Mesendoderm (in vitro differentiated cells): ENCODE measurements around the gene SIX4.

Experiments used
- DNase-seq: peaks from one replicate; pipeline ENCODE4 v3.0.0; 2013
- H2AK5ac ChIP-seq: 2 replicates; pipeline ENCODE4 v1.6.1; 2013; ENCODE audit warnings: low read length, inconsistent platforms
- H2BK120ac ChIP-seq: 2 replicates; pipeline ENCODE4 v1.6.1; 2013; ENCODE audit warnings: low read depth, mild to moderate bottlenecking, low read length, moderate library complexity, mixed read lengths
- H2BK15ac ChIP-seq: replicated peaks from 2 replicates; pipeline ENCODE4 v1.6.1; 2013; ENCODE audit warnings: low read depth, mild to moderate bottlenecking, moderate library complexity
- H2BK5ac ChIP-seq: 2 replicates; pipeline ENCODE4 v1.6.1; 2013; ENCODE audit warnings: low read length, inconsistent platforms
- H3K18ac ChIP-seq: 2 replicates; pipeline ENCODE4 v1.6.1; 2013; ENCODE audit warnings: mild to moderate bottlenecking, low read length, mixed read lengths
- H3K23ac ChIP-seq: one replicate; pipeline ENCODE4 v1.6.1; 2013; ENCODE audit warnings: low read length
- H3K27ac ChIP-seq: 2 replicates; pipeline ENCODE4 v1.5.1; 2013; ENCODE audit warnings: low read depth, mild to moderate bottlenecking, inconsistent platforms, low read length, moderate library complexity
- H3K27me3 ChIP-seq: 2 replicates; pipeline ENCODE4 v1.6.1; 2013; ENCODE audit warnings: low read length, control low read depth, mild to moderate bottlenecking, inconsistent platforms; ENCODE audit not compliant: insufficient read depth, poor library complexity
- H3K36me3 ChIP-seq: 2 replicates; pipeline ENCODE4 v1.6.1; 2013; ENCODE audit warnings: low read length, inconsistent platforms; ENCODE audit not compliant: control insufficient read depth, insufficient read depth
- H3K4ac ChIP-seq: one replicate; pipeline ENCODE4 v1.6.1; 2013; ENCODE audit warnings: low read depth, mild to moderate bottlenecking, low read length, moderate library complexity
- H3K4me1 ChIP-seq: 2 replicates; pipeline ENCODE4 v1.6.1; 2013; ENCODE audit warnings: low read depth, low read length, inconsistent platforms; ENCODE audit not compliant: control insufficient read depth
- H3K4me2 ChIP-seq: 2 replicates; pipeline ENCODE4 v1.6.1; 2013; ENCODE audit warnings: low read length
- H3K4me3 ChIP-seq: 2 replicates; pipeline ENCODE4 v1.5.1; 2013; ENCODE audit warnings: mild to moderate bottlenecking, low read length
- H3K56ac ChIP-seq: one replicate; pipeline ENCODE4 v1.6.1; 2013; ENCODE audit warnings: low read length
- H3K79me1 ChIP-seq: 2 replicates; pipeline ENCODE4 v1.6.1; 2013; ENCODE audit warnings: low read length, inconsistent platforms
- H3K79me2 ChIP-seq: 2 replicates; pipeline ENCODE4 v1.6.1; 2013; ENCODE audit warnings: mild to moderate bottlenecking, low read length; ENCODE audit not compliant: control insufficient read depth, insufficient read depth
- H3K9ac ChIP-seq: 2 replicates; pipeline ENCODE4 v1.6.1; 2013; ENCODE audit warnings: low read length, inconsistent platforms
- H4K5ac ChIP-seq: one replicate; pipeline ENCODE4 v1.6.1; 2013; ENCODE audit warnings: low read length
- H4K8ac ChIP-seq: one replicate; pipeline ENCODE4 v1.6.1; 2013; ENCODE audit warnings: low read depth, mild to moderate bottlenecking, control low read depth, low read length, moderate library complexity
- WGBS: extraction: QIAGEN DNeasy Blood & Tissue Kit; methylation state at CpG from one replicate; pipeline ENCODE4 v1.1.7; 2013; ENCODE audit warnings: low lambda C conversion rate, missing lambda C conversion rate; ENCODE audit not compliant: insufficient coverage; ENCODE audit errors: extremely low coverage; 5-methylcytosine and 5-hydroxymethylcytosine counted together

The SIX4 gene

DNA sequence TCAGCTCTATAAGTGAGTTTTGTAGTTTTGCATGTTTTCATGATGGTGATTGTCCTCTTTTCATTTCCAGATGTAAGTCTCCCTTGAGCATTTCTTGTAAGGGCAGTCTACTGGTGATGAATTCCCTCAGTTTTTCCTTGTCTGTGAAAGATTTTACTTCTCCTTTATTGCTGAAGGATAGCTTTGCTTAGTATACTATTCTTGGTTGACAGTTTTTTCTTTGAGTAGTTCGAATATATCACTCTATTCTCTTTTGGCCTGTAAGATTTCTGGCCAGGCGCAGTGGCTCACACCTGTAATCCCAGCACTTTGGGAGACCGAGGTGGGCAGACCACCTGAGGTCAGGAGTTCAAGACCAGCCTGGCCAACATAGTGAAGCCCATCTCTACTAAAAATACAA lies 23.6 kb downstream of the SIX4 start:
- H2BK15ac ChIP-seq = no peak overlapping the region
- H2BK120ac ChIP-seq = no peak overlapping the region
- no peak overlapping the region for H2BK5ac ChIP-seq
- WGBS = no CpG with 5 or more reads among the region's 3 CpGs
- H3K23ac ChIP-seq = no peak overlapping the region
- no peak overlapping the region for H2AK5ac ChIP-seq
- no peaks in the 10 kb centered on the region for H3K4me1 ChIP-seq
- no peak overlapping the region for H3K9ac ChIP-seq
- H3K4me2 ChIP-seq = no peak overlapping the region
- H3K79me2 ChIP-seq = no peaks in the 10 kb centered on the region
- no peak overlapping the region for H3K4ac ChIP-seq
- no peak for DNase-seq
- no peaks in the 10 kb centered on the region for H3K79me1 ChIP-seq
- H4K5ac ChIP-seq = no peak overlapping the region
- no peak overlapping the region for H3K4me3 ChIP-seq
- H3K27ac ChIP-seq = no peak overlapping the region
- no peak overlapping the region for H3K56ac ChIP-seq
- H3K27me3 ChIP-seq = no peaks in the 10 kb centered on the region
- no peaks in the 10 kb centered on the region for H3K36me3 ChIP-seq
- H3K18ac ChIP-seq = no peak overlapping the region
- H4K8ac ChIP-seq = no peak overlapping the region

DNA sequence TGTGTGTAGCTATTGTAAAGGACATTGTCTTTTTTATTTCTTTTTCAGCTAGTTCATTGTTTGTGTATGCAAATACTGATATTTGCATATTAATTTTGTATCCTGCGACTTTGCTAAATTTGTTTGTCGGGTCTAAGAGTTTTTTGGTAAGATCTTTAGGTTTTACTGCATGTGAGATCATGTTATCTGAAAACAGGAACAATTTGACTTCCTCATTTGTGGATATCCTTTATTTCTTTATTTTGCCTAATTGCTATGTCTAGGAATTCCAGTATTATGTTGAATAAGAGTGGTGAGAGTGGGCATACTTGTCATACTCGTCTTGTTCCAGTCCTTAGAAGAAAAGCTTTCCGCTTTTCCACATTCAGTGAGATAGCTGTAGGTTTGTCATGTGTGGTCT lies 28.8 kb downstream of the SIX4 start:
- Histone ChIP-seq H3K4ac (no peak overlapping the region), H3K79me2 (no peaks in the 10 kb centered on the region), H3K23ac (no peak overlapping the region), H3K9ac (no peak overlapping the region), H4K8ac (no peak overlapping the region), H2BK15ac (no peak overlapping the region), H3K36me3 (no peaks in the 10 kb centered on the region), H3K56ac (no peak overlapping the region), H2BK120ac (no peak overlapping the region), H2BK5ac (no peak overlapping the region), H3K4me1 (no peaks in the 10 kb centered on the region), H2AK5ac (no peak overlapping the region), H3K4me2 (no peak overlapping the region), H4K5ac (no peak overlapping the region), H3K79me1 (no peaks in the 10 kb centered on the region), H3K4me3 (no peak overlapping the region), H3K18ac (no peak overlapping the region), H3K27ac (no peak overlapping the region), H3K27me3 (no peaks in the 10 kb centered on the region)
- no peak for DNase-seq
- no CpG with 5 or more reads among the region's 4 CpGs for WGBS

DNA sequence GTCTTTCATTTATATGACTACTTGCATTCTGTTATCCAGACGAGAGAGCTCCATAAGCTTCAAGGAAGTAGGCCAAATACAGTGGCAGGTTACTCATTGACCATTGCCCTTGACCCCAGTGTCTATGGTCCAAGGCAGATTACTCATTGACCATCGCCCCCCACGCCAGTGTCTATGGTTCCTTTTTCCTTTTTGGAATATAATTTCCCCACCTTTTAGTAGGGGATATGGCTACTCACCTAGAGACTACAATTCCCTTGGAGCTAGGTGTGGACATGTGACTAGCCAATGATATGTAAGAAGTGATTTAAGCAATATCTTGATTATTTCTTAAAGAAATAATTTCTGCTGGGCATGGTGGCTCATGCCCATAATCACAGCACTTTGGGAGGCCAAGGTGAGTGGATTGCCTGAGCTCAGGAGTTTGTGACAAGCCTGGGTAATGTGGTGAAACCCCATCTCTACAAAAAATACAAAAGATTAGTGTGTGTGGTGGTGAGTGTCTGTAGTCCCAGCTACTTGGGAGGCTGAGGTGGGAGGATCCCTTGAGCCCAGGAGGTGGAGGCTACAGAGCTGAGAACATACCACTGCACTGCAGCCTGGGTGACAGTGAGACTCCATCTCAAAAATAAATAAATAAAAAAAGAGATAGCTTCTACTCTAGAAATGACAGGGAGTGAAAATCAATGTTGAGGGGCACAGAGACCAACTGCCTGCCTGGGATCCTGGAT lies 32.6 kb downstream of the SIX4 start:
- Histone ChIP-seq H2AK5ac (no peak overlapping the region), H3K4ac (no peak overlapping the region), H3K4me1 (no peaks in the 10 kb centered on the region), H3K27ac (no peak overlapping the region), H3K18ac (no peak overlapping the region), H2BK15ac (no peak overlapping the region), H3K36me3 (no peaks in the 10 kb centered on the region), H3K9ac (no peak overlapping the region), H4K5ac (no peak overlapping the region), H4K8ac (no peak overlapping the region), H3K56ac (no peak overlapping the region), H3K79me2 (no peaks in the 10 kb centered on the region), H2BK5ac (no peak overlapping the region), H3K4me2 (no peak overlapping the region), H3K23ac (no peak overlapping the region), H2BK120ac (no peak overlapping the region), H3K27me3 (no peaks in the 10 kb centered on the region), H3K79me1 (no peaks in the 10 kb centered on the region), H3K4me3 (no peak overlapping the region)
- WGBS = no CpG with 5 or more reads among the region's 3 CpGs
- no peak for DNase-seq

DNA sequence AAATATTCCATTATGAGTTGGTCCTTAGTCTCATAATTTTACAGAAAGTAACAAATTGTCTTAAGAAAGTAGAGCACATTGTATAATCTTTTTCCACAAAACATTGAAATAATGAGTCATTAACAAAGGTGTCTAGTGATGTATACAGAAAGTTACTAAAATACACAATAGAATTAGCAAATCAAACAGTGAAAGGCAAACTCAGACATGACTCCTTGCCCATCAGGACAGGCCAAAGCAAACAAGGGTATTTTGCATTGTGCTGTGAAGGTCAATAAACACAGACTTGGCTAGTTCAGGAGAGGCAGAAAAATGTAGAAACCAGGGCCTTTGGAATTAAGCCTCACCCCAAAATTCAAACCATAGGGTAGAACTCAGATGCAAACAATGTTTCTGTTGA lies 37.3 kb downstream of the SIX4 start:
- no peak overlapping the region for H3K18ac ChIP-seq
- no peak overlapping the region for H3K23ac ChIP-seq
- no peak overlapping the region for H2AK5ac ChIP-seq
- H3K27ac ChIP-seq = no peak overlapping the region
- no peak overlapping the region for H4K5ac ChIP-seq
- no peak overlapping the region for H3K9ac ChIP-seq
- H3K56ac ChIP-seq = no peak overlapping the region
- H3K36me3 ChIP-seq = no peaks in the 10 kb centered on the region
- H2BK120ac ChIP-seq = no peak overlapping the region
- H3K27me3 ChIP-seq = no peaks in the 10 kb centered on the region
- no peaks in the 10 kb centered on the region for H3K4me1 ChIP-seq
- H2BK15ac ChIP-seq = no peak overlapping the region
- H3K4me3 ChIP-seq = no peak overlapping the region
- H3K79me2 ChIP-seq = no peaks in the 10 kb centered on the region
- no peak overlapping the region for H3K4ac ChIP-seq
- H4K8ac ChIP-seq = no peak overlapping the region
- no peak overlapping the region for H3K4me2 ChIP-seq
- no peaks in the 10 kb centered on the region for H3K79me1 ChIP-seq
- no peak for DNase-seq
- H2BK5ac ChIP-seq = no peak overlapping the region

DNA sequence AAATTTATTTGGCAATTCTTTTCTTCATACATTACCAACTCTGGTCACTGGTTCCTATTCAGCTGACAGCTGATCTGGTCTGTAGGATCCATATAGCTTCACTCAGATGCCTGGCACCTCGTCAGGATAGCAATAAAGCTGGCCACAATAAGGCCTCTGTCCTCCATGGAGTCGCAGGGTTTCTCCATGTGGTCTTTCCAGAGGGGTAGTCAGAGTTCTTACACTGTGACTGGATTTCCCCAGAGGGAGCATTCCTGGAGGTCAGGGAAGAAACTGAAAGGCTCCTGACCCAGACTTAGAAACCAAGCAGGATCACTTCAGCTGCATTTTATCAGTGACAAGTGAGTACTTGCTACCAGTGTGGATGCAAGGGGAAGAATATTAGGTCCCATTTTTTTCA lies 39.9 kb downstream of the SIX4 start:
- no peak overlapping the region for H3K27ac ChIP-seq
- no peak overlapping the region for H3K4me3 ChIP-seq
- no peaks in the 10 kb centered on the region for H3K4me1 ChIP-seq
- H4K8ac ChIP-seq = no peak overlapping the region
- no peaks in the 10 kb centered on the region for H3K36me3 ChIP-seq
- H3K9ac ChIP-seq = no peak overlapping the region
- H3K4me2 ChIP-seq = no peak overlapping the region
- no peak for DNase-seq
- no peak overlapping the region for H3K56ac ChIP-seq
- no CpG with 5 or more reads among the region's 2 CpGs for WGBS
- H2BK5ac ChIP-seq = no peak overlapping the region
- H4K5ac ChIP-seq = no peak overlapping the region
- H2BK120ac ChIP-seq = no peak overlapping the region
- H3K79me1 ChIP-seq = no peaks in the 10 kb centered on the region
- no peak overlapping the region for H2BK15ac ChIP-seq
- H3K23ac ChIP-seq = no peak overlapping the region
- H3K79me2 ChIP-seq = no peaks in the 10 kb centered on the region
- H3K18ac ChIP-seq = no peak overlapping the region
- no peaks in the 10 kb centered on the region for H3K27me3 ChIP-seq
- H2AK5ac ChIP-seq = no peak overlapping the region
- no peak overlapping the region for H3K4ac ChIP-seq

DNA sequence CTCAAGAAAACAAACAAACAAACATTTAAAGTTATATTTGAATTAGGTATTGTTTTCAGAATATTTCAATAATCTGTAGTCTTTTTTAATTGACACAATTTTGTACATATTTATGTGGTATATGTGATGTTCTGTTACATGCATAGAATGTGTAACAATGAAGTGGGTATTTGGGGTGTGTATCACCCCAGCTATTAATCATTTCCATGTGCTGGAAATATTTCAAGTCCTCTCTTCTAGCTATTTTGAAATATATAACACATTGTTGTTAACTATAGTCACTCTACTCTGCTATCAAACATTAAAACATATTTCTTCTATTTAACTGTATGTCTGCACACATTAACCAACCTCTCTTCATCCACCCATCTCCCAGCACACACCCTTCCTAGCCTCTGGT lies 42.9 kb downstream of the SIX4 start:
- H4K8ac ChIP-seq = no peak overlapping the region

More for the DNA sequence above, 42.9 kb downstream of the SIX4 start:
- Histone ChIP-seq H3K79me2 (no peaks in the 10 kb centered on the region), H2BK5ac (no peak overlapping the region), H2BK120ac (no peak overlapping the region), H3K27ac (no peak overlapping the region), H3K23ac (no peak overlapping the region), H2AK5ac (no peak overlapping the region), H3K4me1 (no peaks in the 10 kb centered on the region), H3K4me3 (no peak overlapping the region), H3K56ac (no peak overlapping the region), H3K4me2 (no peak overlapping the region), H3K27me3 (no peaks in the 10 kb centered on the region), H3K18ac (no peak overlapping the region), H3K79me1 (no peaks in the 10 kb centered on the region), H3K4ac (no peak overlapping the region), H3K9ac (no peak overlapping the region), H2BK15ac (no peak overlapping the region), H3K36me3 (no peaks in the 10 kb centered on the region), H4K5ac (no peak overlapping the region)
- no peak for DNase-seq
